IMR-90 (cell line): ENCODE results near the gene DHRS12. TPM values are rescaled to one million over a fixed set of nuclear protein-coding genes. Genes with fewer than 3 reads are reported as not detected.

Experiments used
- ATAC-seq: fragments of 200-7000 bp; cut with Tn5 transposase; 2 replicates; pipeline ENCODE4 v1.9.1; 2020; ENCODE audit warnings: low read depth, mild to moderate bottlenecking, moderate library complexity
- BruUV-seq: library from RNA; stranded (reverse); fragments of 400-500 nt; replicated peaks from 2 replicates; lab custom pipeline; 2021; lab: Mats Ljungman, UMichigan
- CTCF ChIA-PET: fragments of 300-600 bp; formaldehyde crosslinking; extraction: SDS; loops from one replicate; lab custom pipeline; 2021; ENCODE audit warnings: antibody characterized with exemption; lab: Yijun Ruan, JAX
- POLR2A ChIA-PET: fragments of 300-600 bp; sonication (Branson Sonifier 250); formaldehyde crosslinking; loops from one replicate; lab custom pipeline; 2022; ENCODE audit warnings: antibody characterized with exemption; ENCODE audit not compliant: unreplicated experiment; lab: Charles Lee
- DNase-seq: peaks from one replicate; pipeline ENCODE4 v3.0.0; 2013
- H2AFZ ChIP-seq: replicated peaks from 2 replicates; pipeline ENCODE3; 2013; ENCODE audit warnings: low read length, mild to moderate bottlenecking; ENCODE audit not compliant: poor library complexity
- H2AK5ac ChIP-seq: 2 replicates; pipeline ENCODE4 v1.6.1; 2013; ENCODE audit warnings: low read depth, low read length, inconsistent platforms
- H2AK9ac ChIP-seq: replicated peaks from 2 replicates; pipeline ENCODE3; 2013; ENCODE audit warnings: mild to moderate bottlenecking, low read depth, low read length, moderate library complexity; ENCODE audit not compliant: poor library complexity
- H2BK120ac ChIP-seq: 2 replicates; pipeline ENCODE4 v1.6.1; 2013; ENCODE audit warnings: low read depth, low read length, inconsistent platforms
- H2BK15ac ChIP-seq: 3 replicates; pipeline ENCODE4 v1.6.1; 2013; ENCODE audit warnings: low read depth, low read length, inconsistent platforms
- H2BK20ac ChIP-seq: 2 replicates; pipeline ENCODE4 v1.6.1; 2013; ENCODE audit warnings: low read depth, mild to moderate bottlenecking, inconsistent platforms, low read length, moderate library complexity
- H2BK5ac ChIP-seq: 2 replicates; pipeline ENCODE4 v1.6.1; 2013; ENCODE audit warnings: mild to moderate bottlenecking, low read depth, low read length, inconsistent platforms; ENCODE audit not compliant: poor library complexity, severe bottlenecking
- H3K14ac ChIP-seq: replicated peaks from 2 replicates; pipeline ENCODE4 v1.6.1; 2013; ENCODE audit warnings: low read depth, low read length, inconsistent platforms
- H3K18ac ChIP-seq: 2 replicates; pipeline ENCODE4 v1.6.1; 2013; ENCODE audit warnings: low read depth, low read length, control low read depth
- H3K23ac ChIP-seq: 2 replicates; pipeline ENCODE4 v1.6.1; 2013; ENCODE audit warnings: low read depth, low read length, inconsistent platforms
- H3K27ac ChIP-seq: 2 replicates; pipeline ENCODE4 v1.5.1; 2013; ENCODE audit warnings: mild to moderate bottlenecking, control low read depth, low read length; ENCODE audit not compliant: insufficient read depth
- H3K27me3 ChIP-seq: 2 replicates; pipeline ENCODE4 v1.6.1; 2013; ENCODE audit warnings: low read length; ENCODE audit not compliant: control insufficient read depth, insufficient read depth
- H3K36me3 ChIP-seq: 2 replicates; pipeline ENCODE4 v1.6.1; 2013; ENCODE audit warnings: low read length, mixed read lengths; ENCODE audit not compliant: control insufficient read depth, insufficient read depth
- H3K4ac ChIP-seq: 2 replicates; pipeline ENCODE4 v1.6.1; 2013; ENCODE audit warnings: low read depth, low read length, inconsistent platforms
- H3K4me1 ChIP-seq: 2 replicates; pipeline ENCODE4 v1.6.1; 2013; ENCODE audit warnings: low read length, mixed read lengths; ENCODE audit not compliant: control insufficient read depth, insufficient read depth
- H3K4me2 ChIP-seq: 2 replicates; pipeline ENCODE4 v1.6.1; 2013; ENCODE audit warnings: low read depth, mild to moderate bottlenecking, control low read depth, low read length, moderate library complexity
- H3K4me3 ChIP-seq: 2 replicates; pipeline ENCODE4 v1.5.1; 2013; ENCODE audit warnings: low read depth, mild to moderate bottlenecking, control low read depth, low read length, moderate library complexity; ENCODE audit not compliant: insufficient read depth
- H3K56ac ChIP-seq: 2 replicates; pipeline ENCODE4 v1.6.1; 2013; ENCODE audit warnings: low read length, inconsistent platforms; ENCODE audit not compliant: insufficient read depth; ENCODE audit errors: extremely low read depth
- H3K79me1 ChIP-seq, 2 experiments: 2 replicates each; pipeline ENCODE4 v1.6.1; 2013; ENCODE audit warnings: low read length in 2 of 2, inconsistent platforms in 1 of 2, low read depth in 1 of 2
- H3K9ac ChIP-seq: 2 replicates; pipeline ENCODE4 v1.6.1; 2013; ENCODE audit warnings: low read depth, low read length, control low read depth
- H3K9me1 ChIP-seq: 2 replicates; pipeline ENCODE4 v1.6.1; 2013; ENCODE audit warnings: low read length, inconsistent platforms; ENCODE audit not compliant: insufficient read depth
- H3K9me3 ChIP-seq: 2 replicates; pipeline ENCODE4 v1.6.1; 2013; ENCODE audit warnings: low read length; ENCODE audit not compliant: control insufficient read depth, insufficient read depth
- H4K20me1 ChIP-seq: 2 replicates; pipeline ENCODE4 v1.6.1; 2013; ENCODE audit warnings: low read length, inconsistent platforms; ENCODE audit not compliant: insufficient read depth
- H4K5ac ChIP-seq: 2 replicates; pipeline ENCODE4 v1.6.1; 2013; ENCODE audit warnings: mild to moderate bottlenecking, low read depth, low read length, control low read depth
- H4K8ac ChIP-seq, 2 experiments: 2 replicates each; pipeline ENCODE4 v1.6.1; 2013; ENCODE audit warnings: low read depth in 2 of 2, low read length in 2 of 2, control low read depth in 1 of 2, inconsistent platforms in 1 of 2
- H4K91ac ChIP-seq: 2 replicates; pipeline ENCODE4 v1.6.1; 2013; ENCODE audit warnings: low read depth, low read length, inconsistent platforms; ENCODE audit not compliant: insufficient read depth
- BHLHE40 ChIP-seq: fragments of 150-350 bp; IDR thresholded peaks from 2 replicates; pipeline ENCODE4 v1.6.1; 2016; ENCODE audit warnings: mild to moderate bottlenecking, low read depth, low read length
- CEBPB ChIP-seq: IDR thresholded peaks from 2 replicates; pipeline ENCODE4 v1.6.1; 2012; ENCODE audit warnings: low read depth, low read length, improper control_type of control experiment
- CHD1 ChIP-seq: IDR thresholded peaks from 2 replicates; pipeline ENCODE4 v1.6.1; 2012; ENCODE audit warnings: low read depth, low read length, improper control_type of control experiment
- CTCF ChIP-seq: conservative IDR thresholded peaks from 2 replicates; pipeline ENCODE4 v1.5.1; 2012; ENCODE audit warnings: mild to moderate bottlenecking, low read depth, low read length, improper control_type of control experiment
- MAFK ChIP-seq: IDR thresholded peaks from 2 replicates; pipeline ENCODE4 v1.6.1; 2012; ENCODE audit warnings: low read depth, low read length, improper control_type of control experiment
- MAZ ChIP-seq: IDR thresholded peaks from 2 replicates; pipeline ENCODE4 v1.6.1; 2012; ENCODE audit warnings: low read depth, mild to moderate bottlenecking, low read length, improper control_type of control experiment, moderate library complexity, borderline replicate concordance
- MXI1 ChIP-seq: IDR thresholded peaks from 2 replicates; pipeline ENCODE4 v1.6.1; 2012; ENCODE audit warnings: low read depth, mild to moderate bottlenecking, low read length, moderate library complexity, borderline replicate concordance
- NFE2L2 ChIP-seq: fragments of 150-350 bp; IDR thresholded peaks from 2 replicates; pipeline ENCODE4 v1.6.1; 2016; ENCODE audit warnings: low read depth, mild to moderate bottlenecking, low read length
- POLR2A ChIP-seq: IDR thresholded peaks from 2 replicates; pipeline ENCODE4 v1.6.1; 2012; ENCODE audit warnings: mild to moderate bottlenecking, low read depth, low read length
- RAD21 ChIP-seq: IDR thresholded peaks from 2 replicates; pipeline ENCODE4 v1.6.1; 2012; ENCODE audit warnings: low read length, improper control_type of control experiment
- RCOR1 ChIP-seq: IDR thresholded peaks from 2 replicates; pipeline ENCODE4 v1.6.1; 2012; ENCODE audit warnings: mild to moderate bottlenecking, low read length, improper control_type of control experiment; ENCODE audit not compliant: insufficient replicate concordance
- RFX5 ChIP-seq: IDR thresholded peaks from 2 replicates; pipeline ENCODE4 v1.8.0; 2012; ENCODE audit warnings: low read depth, mild to moderate bottlenecking, low read length, moderate library complexity
- SMC3 ChIP-seq: fragments of 150-350 bp; IDR thresholded peaks from 2 replicates; pipeline ENCODE4 v1.6.1; 2016; ENCODE audit warnings: low read depth, mild to moderate bottlenecking, antibody characterized with exemption, low read length, moderate library complexity
- WGBS, 2 experiments: methylation state at CpG; one replicate each; pipeline versions ENCODE4 v1.1.5 to v1.1.7; 2013; ENCODE audit warnings: missing lambda C conversion rate in 2 of 2; ENCODE audit not compliant: insufficient read length in 1 of 2; ENCODE audit errors: extremely low coverage in 2 of 2; 5-methylcytosine and 5-hydroxymethylcytosine counted together
- dilution Hi-C: fragments of 300-500 bp; cut with HindIII; formaldehyde crosslinking; loops from one replicate; pipeline ENCODE4 v1.14.3; 2018; ENCODE audit warnings: low sequenced_read_pairs; ENCODE audit not compliant: unreplicated experiment
- in situ Hi-C: fragments of 300-500 bp; cut with MboI; formaldehyde crosslinking; loops from 3 replicates; pipeline ENCODE4 v1.14.3; 2019; ENCODE audit warnings: low sequenced_read_pairs, inconsistent platforms, mixed read lengths
- intact Hi-C: fragments of 100-400 bp; cut with micrococcal nuclease; formaldehyde crosslinking; loops from 2 replicates; pipeline ENCODE4 v1.10.0; 2022
- polyA plus RNA-seq, 3 experiments: library from polyadenylated mRNA; depleted of rRNA; stranded (reverse); fragments of >200 nt; gene quantifications; 2 replicates each; pipeline ENCODE4 v1.2.3, GENCODE V29; 2012; ENCODE audit warnings: low replicate concordance in 1 of 3
- total RNA-seq: library from RNA; depleted of rRNA; stranded (reverse); fragments of >200 nt; gene quantifications from 2 replicates; pipeline ENCODE4 v1.2.3, GENCODE V29; 2012
- TF ChIP-seq, protein P1 (sequence below): fragments of 150-350 bp; IDR thresholded peaks from 2 replicates; pipeline ENCODE4 v1.6.1; 2016; ENCODE audit warnings: low read depth, mild to moderate bottlenecking, low read length, moderate library complexity, borderline replicate concordance
- TF ChIP-seq, protein P2 (sequence below): fragments of 150-350 bp; IDR thresholded peaks from 2 replicates; pipeline ENCODE4 v1.6.1; 2017; ENCODE audit warnings: mild to moderate bottlenecking, antibody characterized with exemption, low read length, low read depth

DHRS12 gene
- total and polyA plus RNA-seq, 2 of the 4 experiments (the other 2 are of a cell fraction) = 1.3 to 1.6 TPM

DNA sequence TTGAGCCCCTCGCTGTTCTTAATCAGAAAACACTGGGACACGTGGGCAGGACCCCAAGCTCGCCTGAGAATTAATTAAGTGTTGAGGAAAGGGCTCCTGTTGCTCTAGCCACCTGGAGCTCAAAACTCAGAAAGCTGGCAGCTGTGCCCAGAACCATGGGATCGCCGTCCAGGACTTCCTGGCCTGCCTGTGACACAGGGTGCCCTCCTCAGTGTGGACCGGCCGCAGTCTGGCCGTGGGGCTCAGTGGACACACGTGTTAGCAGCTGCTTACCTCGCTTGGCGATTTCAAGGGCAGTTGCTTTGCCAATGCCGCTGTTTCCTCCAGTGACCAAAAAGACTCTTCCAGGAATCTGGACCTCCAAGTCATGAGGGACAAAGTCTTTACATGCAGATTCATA, 4.7 kb downstream of the DHRS12 start:
- in situ Hi-C loops = loop anchor here (5.0 kb wide), 1 partner anchor 357 kb away; no protein-coding TSS in a partner anchor
- H3K4ac ChIP-seq = no peak overlapping the region
- peaks cover 4% of the 10 kb centered on the region for H3K4me1 ChIP-seq
- no peak overlapping the region for H2BK5ac ChIP-seq
- POLR2A ChIA-PET = no interaction called here
- no peak overlapping the region for H2BK20ac ChIP-seq
- H3K14ac ChIP-seq = no peak overlapping the region
- no peak overlapping the region for H2BK120ac ChIP-seq
- H4K91ac ChIP-seq = no peak overlapping the region
- H2AK9ac ChIP-seq = no peak overlapping the region
- peak overlapping the region; percentile 5 for H2AFZ ChIP-seq
- DNase-seq (no peak), ATAC-seq (no peak)
- dilution Hi-C loops = no loop called here
- no peak overlapping the region for H3K56ac ChIP-seq
- H3K23ac ChIP-seq = no peak overlapping the region
- H2BK15ac ChIP-seq = no peak overlapping the region
- H3K4me2 ChIP-seq = no peak overlapping the region
- H4K5ac ChIP-seq = no peak overlapping the region
- H3K18ac ChIP-seq = no peak overlapping the region
- no peaks in the 10 kb centered on the region for H4K20me1 ChIP-seq
- TF ChIP-seq BHLHE40 = no peak
- no peak for TF ChIP-seq RCOR1
- no peak for TF ChIP-seq MAFK
- no peak for TF ChIP-seq CEBPB
- TF ChIP-seq CTCF = no peak
- no peak for TF ChIP-seq CHD1
- TF ChIP-seq MXI1 = no peak
- no peak for TF ChIP-seq POLR2A
- no peak for TF ChIP-seq NFE2L2
- TF ChIP-seq, protein P1, sequence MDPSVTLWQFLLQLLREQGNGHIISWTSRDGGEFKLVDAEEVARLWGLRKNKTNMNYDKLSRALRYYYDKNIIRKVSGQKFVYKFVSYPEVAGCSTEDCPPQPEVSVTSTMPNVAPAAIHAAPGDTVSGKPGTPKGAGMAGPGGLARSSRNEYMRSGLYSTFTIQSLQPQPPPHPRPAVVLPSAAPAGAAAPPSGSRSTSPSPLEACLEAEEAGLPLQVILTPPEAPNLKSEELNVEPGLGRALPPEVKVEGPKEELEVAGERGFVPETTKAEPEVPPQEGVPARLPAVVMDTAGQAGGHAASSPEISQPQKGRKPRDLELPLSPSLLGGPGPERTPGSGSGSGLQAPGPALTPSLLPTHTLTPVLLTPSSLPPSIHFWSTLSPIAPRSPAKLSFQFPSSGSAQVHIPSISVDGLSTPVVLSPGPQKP = no peak
- TF ChIP-seq SMC3 = no peak
- TF ChIP-seq RAD21 = no peak
- TF ChIP-seq MAZ = no peak
- TF ChIP-seq, protein P2, sequence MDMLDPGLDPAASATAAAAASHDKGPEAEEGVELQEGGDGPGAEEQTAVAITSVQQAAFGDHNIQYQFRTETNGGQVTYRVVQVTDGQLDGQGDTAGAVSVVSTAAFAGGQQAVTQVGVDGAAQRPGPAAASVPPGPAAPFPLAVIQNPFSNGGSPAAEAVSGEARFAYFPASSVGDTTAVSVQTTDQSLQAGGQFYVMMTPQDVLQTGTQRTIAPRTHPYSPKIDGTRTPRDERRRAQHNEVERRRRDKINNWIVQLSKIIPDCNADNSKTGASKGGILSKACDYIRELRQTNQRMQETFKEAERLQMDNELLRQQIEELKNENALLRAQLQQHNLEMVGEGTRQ = no peak
- TF ChIP-seq RFX5 = no peak
- H3K36me3 ChIP-seq = no peaks in the 10 kb centered on the region
- H4K8ac ChIP-seq = no peak overlapping the region
- peaks cover 0 to 9% of the 10 kb centered on the region in 2 experiments; a peak in 1 of 4 replicates for H3K79me1 ChIP-seq
- no peak overlapping the region for H3K4me3 ChIP-seq
- WGBS, 2 experiments = 87% methylated on average over 3 of the region's 12 CpGs; no CpG with 5 or more reads in 1 of the 2 experiments
- H2AK5ac ChIP-seq = no peak overlapping the region
- no peak overlapping the region for H3K27ac ChIP-seq
- intact Hi-C loops = no loop called here
- no peak overlapping the region for H3K9ac ChIP-seq
- no peaks in the 10 kb centered on the region for H3K27me3 ChIP-seq
- peaks cover 4% of the 10 kb centered on the region; the same call in 1 of the 2 replicates for H3K9me1 ChIP-seq
- BruUV-seq = no TSS peak
- CTCF ChIA-PET = no interaction called here
- H3K9me3 ChIP-seq = no peaks in the 10 kb centered on the region
